ENCODE data around the gene CACNA2D1.

The CACNA2D1 gene

DNA sequence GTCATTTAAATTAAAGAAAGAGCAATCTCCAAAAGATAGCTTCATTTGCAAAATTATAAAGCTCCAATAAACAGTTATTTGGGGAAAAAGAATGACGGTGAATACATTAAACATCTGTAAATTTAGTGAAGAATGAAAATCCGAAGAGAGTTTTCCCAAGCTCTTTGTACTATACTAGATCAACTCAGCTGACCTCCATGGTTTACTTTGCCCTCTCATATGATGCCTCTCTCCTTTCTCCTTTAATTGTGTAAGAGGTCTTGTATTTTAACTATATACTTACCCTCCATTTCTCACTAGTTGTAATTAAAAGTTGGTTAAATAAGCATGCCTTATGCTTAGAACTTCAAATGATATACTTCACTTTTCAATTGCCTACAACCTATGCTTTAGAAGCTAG, 125.8 kb downstream of the CACNA2D1 start:
- H3K4me3 ChIP-seq (ENCODE audit: low read depth, low read length) = no peak overlapping the region
- H3K36me3 ChIP-seq = no peaks in the 10 kb centered on the region
- no peaks in the 10 kb centered on the region for H3K27me3 ChIP-seq
- TF ChIP-seq, protein P1, sequence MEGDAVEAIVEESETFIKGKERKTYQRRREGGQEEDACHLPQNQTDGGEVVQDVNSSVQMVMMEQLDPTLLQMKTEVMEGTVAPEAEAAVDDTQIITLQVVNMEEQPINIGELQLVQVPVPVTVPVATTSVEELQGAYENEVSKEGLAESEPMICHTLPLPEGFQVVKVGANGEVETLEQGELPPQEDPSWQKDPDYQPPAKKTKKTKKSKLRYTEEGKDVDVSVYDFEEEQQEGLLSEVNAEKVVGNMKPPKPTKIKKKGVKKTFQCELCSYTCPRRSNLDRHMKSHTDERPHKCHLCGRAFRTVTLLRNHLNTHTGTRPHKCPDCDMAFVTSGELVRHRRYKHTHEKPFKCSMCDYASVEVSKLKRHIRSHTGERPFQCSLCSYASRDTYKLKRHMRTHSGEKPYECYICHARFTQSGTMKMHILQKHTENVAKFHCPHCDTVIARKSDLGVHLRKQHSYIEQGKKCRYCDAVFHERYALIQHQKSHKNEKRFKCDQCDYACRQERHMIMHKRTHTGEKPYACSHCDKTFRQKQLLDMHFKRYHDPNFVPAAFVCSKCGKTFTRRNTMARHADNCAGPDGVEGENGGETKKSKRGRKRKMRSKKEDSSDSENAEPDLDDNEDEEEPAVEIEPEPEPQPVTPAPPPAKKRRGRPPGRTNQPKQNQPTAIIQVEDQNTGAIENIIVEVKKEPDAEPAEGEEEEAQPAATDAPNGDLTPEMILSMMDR (IDR thresholded peaks at IDR 0.05; ENCODE audit: low read depth, low read length) = no peak
- H3K9me3 ChIP-seq = no peaks in the 10 kb centered on the region
- H3K4me1 ChIP-seq = peaks cover 21% of the 10 kb centered on the region
- DNase-seq = no peak

DNA sequence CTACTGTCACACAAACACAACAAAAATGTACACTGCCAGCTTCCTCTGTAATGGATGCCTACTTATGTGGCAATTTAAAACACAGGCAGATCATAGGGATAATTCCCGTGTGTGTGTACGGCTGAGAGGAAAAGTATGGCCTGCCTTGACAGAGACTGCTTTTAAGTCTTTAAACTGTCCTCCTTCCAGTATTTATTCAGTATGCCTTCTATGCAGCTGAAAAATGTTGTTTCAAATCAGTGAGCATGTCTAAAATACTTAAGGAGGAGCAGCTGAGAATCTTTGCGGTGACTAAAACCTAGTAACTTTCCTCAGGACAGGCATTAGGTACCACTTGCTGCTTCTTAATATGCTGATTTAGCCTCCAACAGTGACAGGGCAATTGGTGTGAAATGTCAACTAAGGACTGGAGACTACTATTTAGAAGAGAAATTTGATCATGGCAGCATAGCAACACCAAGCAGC, 126.3 kb downstream of the CACNA2D1 start:
- DNase-seq = no peak
- TF ChIP-seq, protein P1 (IDR thresholded peaks at IDR 0.05; ENCODE audit: low read depth, low read length) = no peak
- no peaks in the 10 kb centered on the region for H3K27me3 ChIP-seq
- peaks cover 21% of the 10 kb centered on the region for H3K4me1 ChIP-seq
- H3K4me3 ChIP-seq (ENCODE audit: low read depth, low read length) = no peak overlapping the region
- no peaks in the 10 kb centered on the region for H3K9me3 ChIP-seq
- no peaks in the 10 kb centered on the region for H3K36me3 ChIP-seq

DNA sequence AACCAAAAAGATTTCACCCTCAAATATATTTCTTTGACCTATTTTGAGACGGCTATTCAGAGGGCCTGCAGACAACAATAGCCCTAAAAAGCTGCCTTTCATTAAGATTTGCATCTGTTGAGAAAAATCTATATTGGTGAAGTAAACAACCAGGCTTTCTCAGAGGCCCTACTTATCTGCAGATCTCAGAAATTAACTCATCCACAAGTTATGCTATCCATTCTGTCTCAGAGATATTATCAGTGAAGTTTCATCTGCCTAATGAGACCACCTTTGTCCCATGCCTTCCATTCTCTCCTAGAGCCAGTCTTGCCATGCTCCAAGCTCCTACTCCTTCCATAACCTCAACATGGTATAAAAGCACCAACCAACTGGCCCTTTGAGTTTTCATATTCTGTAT, 130.3 kb downstream of the CACNA2D1 start:
- TF ChIP-seq, protein P1 (IDR thresholded peaks at IDR 0.05; ENCODE audit: low read depth, low read length) = no peak
- DNase-seq = no peak
- Histone ChIP-seq H3K27me3 (no peaks in the 10 kb centered on the region), H3K9me3 (no peaks in the 10 kb centered on the region), H3K4me1 (peaks cover 16% of the 10 kb centered on the region), H3K4me3 (ENCODE audit: low read depth, low read length) (no peak overlapping the region), H3K36me3 (no peaks in the 10 kb centered on the region; the same call in 1 of the 2 replicates)

- Histone ChIP-seq H3K4me3 (ENCODE audit: low read depth, low read length) (no peak overlapping the region), H3K27me3 (no peaks in the 10 kb centered on the region), H3K9me3 (no peaks in the 10 kb centered on the region), H3K4me1 (peaks cover 10% of the 10 kb centered on the region), H3K36me3 (no peaks in the 10 kb centered on the region; the same call in 1 of the 2 replicates)
- no peak for DNase-seq
- TF ChIP-seq, protein P1 (IDR thresholded peaks at IDR 0.05; ENCODE audit: low read depth, low read length) = no peak
These were observed 130.9 kb downstream of the CACNA2D1 start for GRCh38 chr7:82312646-82313045.

GRCh38 chr7:82305347-82306005, 138.1 kb downstream of the CACNA2D1 start:
- DNase-seq = no peak
- no peaks in the 10 kb centered on the region for H3K9me3 ChIP-seq
- TF ChIP-seq, protein P1 (IDR thresholded peaks at IDR 0.05; ENCODE audit: low read depth, low read length) = no peak
- H3K4me3 ChIP-seq (ENCODE audit: low read depth, low read length) = no peak overlapping the region
- no peaks in the 10 kb centered on the region; the same call in 1 of the 2 replicates for H3K36me3 ChIP-seq
- no peaks in the 10 kb centered on the region for H3K4me1 ChIP-seq
- no peaks in the 10 kb centered on the region for H3K27me3 ChIP-seq

DNA sequence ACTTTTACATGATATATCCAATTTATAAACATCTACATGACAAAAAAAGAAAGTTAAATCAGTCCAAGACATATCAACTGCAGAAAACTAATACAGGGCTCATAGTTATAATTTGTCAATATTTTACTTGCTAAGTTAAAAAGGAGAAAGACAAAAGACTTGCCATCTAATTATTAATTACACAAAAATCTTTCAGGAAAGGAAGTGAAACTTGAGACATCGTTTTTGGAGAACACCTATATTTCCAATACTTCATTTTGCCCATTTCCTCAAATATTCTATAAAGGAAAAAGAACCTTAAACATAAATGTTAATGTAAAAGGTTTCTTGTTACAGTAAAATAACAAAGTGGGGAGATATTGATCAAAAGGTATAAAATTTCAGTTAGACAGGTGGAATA, 148.7 kb downstream of the CACNA2D1 start:
- Histone ChIP-seq H3K27me3 (no peaks in the 10 kb centered on the region), H3K9me3 (no peaks in the 10 kb centered on the region), H3K36me3 (no peaks in the 10 kb centered on the region), H3K4me3 (ENCODE audit: low read depth, low read length) (no peak overlapping the region), H3K4me1 (peaks cover 11% of the 10 kb centered on the region)
- DNase-seq = no peak
- TF ChIP-seq, protein P1 (IDR thresholded peaks at IDR 0.05; ENCODE audit: low read depth, low read length) = no peak
